Tibial artery (tissue), 4 donors: Measurements from ENCODE around the gene TRIM67.

Source experiments
- DNase-seq, 2 donors: peaks; one replicate each; pipeline ENCODE4 v3.0.0-alpha.2; 2019
- H3K27ac ChIP-seq, 2 donors: fragments of 200-600 bp; sonication (generic) in 1 of 2; 1 replicate in 1 of 2; 2 replicates in 1 of 2; pipeline ENCODE4 v1.5.1; 2018 to 2019; ENCODE audit warnings: mild to moderate bottlenecking in 1 of 2
- H3K27me3 ChIP-seq, 2 donors: fragments of 200-600 bp; sonication (generic) in 1 of 2; one replicate each; pipeline versions ENCODE4 v1.5.1 to v1.6.0; 2016 to 2019
- H3K36me3 ChIP-seq, 3 donors: fragments of 200-600 bp; sonication (generic) in 2 of 3; one replicate each; pipeline ENCODE4 v1.5.1; 2016 to 2019; ENCODE audit warnings: mild to moderate bottlenecking in 2 of 3
- H3K4me1 ChIP-seq, 4 donors: fragments of 200-600 bp; sonication (generic) in 2 of 4; 1 replicate in 3 of 4; 2 replicates in 1 of 4; pipeline ENCODE4 v1.5.1; 2016 to 2019
- H3K4me3 ChIP-seq, 2 donors: fragments of 200-600 bp; sonication (generic) in 1 of 2; 1 replicate in 1 of 2; 2 replicates in 1 of 2; pipeline ENCODE4 v1.5.1; 2018 to 2019; ENCODE audit warnings: mild to moderate bottlenecking in 2 of 2
- H3K9me3 ChIP-seq, 3 donors: fragments of 200-600 bp; sonication (generic) in 1 of 3; one replicate each; pipeline ENCODE4 v1.5.1; 2016 to 2019
- intact Hi-C: fragments of 100-400 bp; cut with DNase I; formaldehyde crosslinking; loops from one replicate; pipeline ENCODE4 v1.15.0; 2023; ENCODE audit warnings: low total_unique reads
- TF ChIP-seq, protein P1 (sequence below), 2 experiments: fragments of 200-600 bp in 1 of 2; fragments of 450-650 bp in 1 of 2; IDR thresholded peaks; one replicate each; pipeline ENCODE4 v1.5.1; 2017 to 2019; ENCODE audit warnings: antibody characterized with exemption in 2 of 2, mild to moderate bottlenecking in 1 of 2, moderate library complexity in 1 of 2

TRIM67 gene

DNA sequence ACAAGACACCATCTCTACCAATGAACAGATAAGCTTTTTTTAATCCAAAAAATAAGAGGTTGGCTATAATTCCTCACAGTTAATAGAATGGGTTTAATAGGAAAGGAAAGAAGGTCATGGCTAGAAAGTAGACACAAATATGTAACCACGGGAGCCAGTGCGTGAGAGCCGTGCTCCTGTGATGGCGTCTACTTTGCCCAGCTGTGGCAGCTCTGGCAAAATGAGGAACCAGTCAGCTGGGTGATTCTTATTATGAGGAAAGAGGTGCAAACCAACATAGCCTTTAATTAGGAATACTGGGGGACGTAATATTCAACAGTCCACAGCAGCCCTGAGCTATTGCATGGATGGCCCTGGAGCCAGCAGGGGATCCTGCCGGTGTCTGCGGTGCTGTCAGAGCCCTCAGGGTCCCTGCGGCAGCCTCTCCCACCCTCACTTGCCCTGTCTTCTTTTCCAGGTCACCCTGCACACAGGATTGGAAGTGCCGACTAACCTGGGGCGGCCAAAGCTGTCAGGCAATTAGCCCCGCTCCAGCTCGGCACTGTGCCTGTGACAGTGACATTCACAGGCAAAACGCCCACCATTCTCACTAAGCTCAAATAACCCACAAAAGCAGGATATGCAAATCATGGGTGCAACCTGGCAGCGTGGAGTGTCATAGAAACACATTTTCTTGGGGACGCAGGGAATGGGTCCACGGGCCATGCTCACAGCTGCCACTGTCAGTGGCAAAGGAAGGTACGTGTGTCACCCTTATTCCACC lies 53.2 kb downstream of the TRIM67 start:
- no peaks in the 10 kb centered on the region for H3K9me3 ChIP-seq
- H3K36me3 ChIP-seq, result no peaks in the 10 kb centered on the region
- H3K4me1 ChIP-seq, result peaks cover 0 to 6% (median 4%) of the 10 kb centered on the region in 4 donors
- peaks cover 0 to 24% of the 10 kb centered on the region in 2 donors for H3K27me3 ChIP-seq
- TF ChIP-seq, protein P1, sequence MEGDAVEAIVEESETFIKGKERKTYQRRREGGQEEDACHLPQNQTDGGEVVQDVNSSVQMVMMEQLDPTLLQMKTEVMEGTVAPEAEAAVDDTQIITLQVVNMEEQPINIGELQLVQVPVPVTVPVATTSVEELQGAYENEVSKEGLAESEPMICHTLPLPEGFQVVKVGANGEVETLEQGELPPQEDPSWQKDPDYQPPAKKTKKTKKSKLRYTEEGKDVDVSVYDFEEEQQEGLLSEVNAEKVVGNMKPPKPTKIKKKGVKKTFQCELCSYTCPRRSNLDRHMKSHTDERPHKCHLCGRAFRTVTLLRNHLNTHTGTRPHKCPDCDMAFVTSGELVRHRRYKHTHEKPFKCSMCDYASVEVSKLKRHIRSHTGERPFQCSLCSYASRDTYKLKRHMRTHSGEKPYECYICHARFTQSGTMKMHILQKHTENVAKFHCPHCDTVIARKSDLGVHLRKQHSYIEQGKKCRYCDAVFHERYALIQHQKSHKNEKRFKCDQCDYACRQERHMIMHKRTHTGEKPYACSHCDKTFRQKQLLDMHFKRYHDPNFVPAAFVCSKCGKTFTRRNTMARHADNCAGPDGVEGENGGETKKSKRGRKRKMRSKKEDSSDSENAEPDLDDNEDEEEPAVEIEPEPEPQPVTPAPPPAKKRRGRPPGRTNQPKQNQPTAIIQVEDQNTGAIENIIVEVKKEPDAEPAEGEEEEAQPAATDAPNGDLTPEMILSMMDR (IDR thresholded peaks at IDR 0.05), result no peak
- H3K27ac ChIP-seq, result no peak overlapping the region
- intact Hi-C loops, result loop anchor here (5.0 kb wide), 2 partner anchors 298 to 418 kb away; no protein-coding TSS in a partner anchor
- H3K4me3 ChIP-seq, result no peak overlapping the region
- no peak for DNase-seq

DNA sequence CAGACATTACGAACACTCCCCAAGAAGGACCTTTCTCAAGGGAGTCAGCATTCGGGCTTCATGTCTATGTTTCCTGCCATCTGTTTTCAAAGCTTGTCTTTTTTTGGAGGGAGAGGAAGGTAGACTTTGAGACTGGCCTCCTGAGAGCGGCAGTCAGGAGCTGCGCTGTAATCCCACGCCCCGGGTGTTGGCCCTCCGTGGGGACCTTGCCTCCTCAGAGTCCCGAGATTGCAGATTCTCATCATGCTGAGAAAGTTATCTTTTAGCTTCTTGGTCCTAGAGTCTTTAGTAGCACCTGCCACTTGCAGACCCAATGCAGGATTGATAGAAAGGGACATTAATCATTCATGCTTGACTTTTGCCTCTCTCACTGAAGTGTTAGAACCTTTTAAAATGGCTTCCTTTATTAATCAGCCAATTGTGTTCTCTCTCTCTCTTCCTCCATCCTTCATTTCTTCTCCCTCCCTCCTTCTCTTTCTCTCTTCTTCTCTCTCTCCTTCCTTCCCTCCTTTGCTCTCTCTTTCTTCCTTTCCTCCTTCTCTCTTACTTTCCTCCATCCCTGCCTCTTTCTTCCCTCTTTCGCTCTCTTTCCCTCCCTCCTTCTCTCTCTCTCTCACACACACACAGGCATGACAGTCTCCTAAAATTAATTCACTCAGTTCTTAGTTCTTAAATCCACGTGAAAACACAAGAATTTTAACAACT lies 54.0 kb downstream of the TRIM67 start:
- intact Hi-C loops, result no loop called here
- DNase-seq, result no peak
- TF ChIP-seq, protein P1 (IDR thresholded peaks at IDR 0.05), result no peak
- no peak overlapping the region for H3K4me3 ChIP-seq
- H3K27me3 ChIP-seq, result peaks cover 0 to 24% of the 10 kb centered on the region in 2 donors
- H3K4me1 ChIP-seq, result peaks cover 0 to 6% (median 4%) of the 10 kb centered on the region in 4 donors
- H3K9me3 ChIP-seq, result no peaks in the 10 kb centered on the region
- no peak overlapping the region for H3K27ac ChIP-seq
- H3K36me3 ChIP-seq, result no peaks in the 10 kb centered on the region

DNA sequence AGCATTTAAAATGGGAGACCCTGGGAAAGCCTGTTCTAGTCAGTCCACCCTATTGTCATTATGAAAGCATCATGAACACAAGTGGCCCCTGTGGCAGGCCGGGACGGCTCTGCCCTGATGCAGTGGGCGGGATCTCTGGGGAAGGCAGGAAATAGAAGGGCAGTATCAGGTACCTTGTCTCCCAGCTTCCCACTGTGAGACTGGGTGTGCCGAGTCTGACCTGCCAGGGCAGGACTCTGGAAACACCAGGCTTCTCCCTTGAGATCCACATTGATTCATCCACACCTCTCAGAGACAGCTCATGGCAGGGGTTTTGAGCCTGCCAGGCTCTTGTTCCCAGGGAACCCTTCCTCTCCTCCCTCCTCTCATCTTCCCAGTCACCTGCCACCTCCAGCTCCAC lies 54.6 kb downstream of the TRIM67 start:
- intact Hi-C loops, result no loop called here
- Histone ChIP-seq H3K4me3 (no peak overlapping the region), H3K27me3 (peaks cover 0 to 24% of the 10 kb centered on the region in 2 donors), H3K9me3 (no peaks in the 10 kb centered on the region), H3K4me1 (peaks cover 0 to 2% (median 2%) of the 10 kb centered on the region in 4 donors), H3K36me3 (peaks cover 0 to 1% (median 0%) of the 10 kb centered on the region in 3 donors), H3K27ac (no peak overlapping the region)
- no peak for DNase-seq
- TF ChIP-seq, protein P1 (IDR thresholded peaks at IDR 0.05), result no peak

DNA sequence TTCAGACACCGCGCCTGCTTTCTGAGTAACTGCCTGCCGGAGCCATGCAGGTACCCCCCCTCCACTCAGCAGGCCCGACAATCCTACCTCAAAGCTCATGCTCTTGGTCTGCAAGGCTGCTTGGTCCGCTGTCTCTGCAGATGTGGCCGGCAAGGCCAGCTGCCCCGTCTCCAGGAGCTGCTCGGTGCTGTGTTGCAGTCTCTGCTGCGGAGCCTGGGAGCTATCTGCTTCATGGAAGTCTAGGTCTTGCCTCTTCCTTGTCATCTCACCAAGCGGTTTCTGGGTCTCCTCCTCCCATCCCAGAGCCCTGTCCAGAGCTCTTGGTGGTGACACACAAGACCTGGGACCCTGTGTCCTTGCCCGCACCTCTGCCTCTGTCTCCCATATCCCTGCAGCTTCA lies 55.2 kb downstream of the TRIM67 start:
- Histone ChIP-seq H3K4me3 (no peak overlapping the region), H3K27me3 (peaks cover 0 to 24% of the 10 kb centered on the region in 2 donors), H3K9me3 (no peaks in the 10 kb centered on the region), H3K4me1 (no peaks in the 10 kb centered on the region), H3K36me3 (peaks cover 0 to 6% (median 0%) of the 10 kb centered on the region in 3 donors), H3K27ac (no peak overlapping the region)
- no peak for DNase-seq
- intact Hi-C loops, result no loop called here
- TF ChIP-seq, protein P1 (IDR thresholded peaks at IDR 0.05), result no peak

DNA sequence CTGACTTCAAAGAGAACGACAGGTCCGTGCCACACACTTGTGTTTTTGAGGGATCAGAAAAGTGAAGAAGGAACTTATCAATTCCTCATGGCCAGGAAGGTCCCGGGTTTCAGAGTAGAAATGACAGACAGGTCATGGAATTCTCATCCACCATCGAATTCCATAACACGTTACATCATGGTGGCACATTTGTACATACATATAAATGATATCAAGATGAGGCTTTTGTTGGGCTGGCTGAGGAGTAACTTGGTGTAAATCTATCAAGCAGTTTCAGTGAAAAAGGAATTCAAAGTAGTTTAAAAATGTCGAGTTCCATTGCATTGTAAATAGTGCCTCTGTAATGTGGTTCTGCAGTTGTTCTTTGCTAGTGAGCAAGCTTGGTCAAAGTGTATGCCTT lies 56.2 kb downstream of the TRIM67 start:
- Histone ChIP-seq H3K4me3 (no peak overlapping the region), H3K4me1 (no peaks in the 10 kb centered on the region), H3K27ac (no peak overlapping the region), H3K36me3 (peaks cover 7 to 15% (median 8%) of the 10 kb centered on the region in 3 donors), H3K27me3 (peaks cover 0 to 19% of the 10 kb centered on the region in 2 donors), H3K9me3 (no peaks in the 10 kb centered on the region)
- no peak for DNase-seq
- TF ChIP-seq, protein P1 (IDR thresholded peaks at IDR 0.05), result no peak
- intact Hi-C loops, result no loop called here
